Kidney epithelial cell (primary cell): ENCODE data around the gene CATSPERB. TPM values are rescaled to one million over a fixed set of nuclear protein-coding genes. Genes with fewer than 3 reads are reported as not detected.
"Not testable (repeated sequence)": the region's sequence is repeated elsewhere in the genome, so short reads cannot be mapped to it uniquely, and the experiment has no call there.

Source experiments
- DNase-seq: peaks from one replicate; pipeline ENCODE4 v3.0.0-alpha.2; 2010; ENCODE audit warnings: low read depth
- H3K27me3 ChIP-seq: 2 replicates; pipeline ENCODE4 v1.6.0; 2011; ENCODE audit warnings: low read length; ENCODE audit not compliant: control insufficient read depth, insufficient read depth
- H3K36me3 ChIP-seq: 2 replicates; pipeline ENCODE4 v1.5.1; 2011; ENCODE audit warnings: low read length; ENCODE audit not compliant: control insufficient read depth, insufficient read depth
- H3K4me3 ChIP-seq: 2 replicates; pipeline ENCODE4 v1.5.1; 2011; ENCODE audit warnings: low read depth, mild to moderate bottlenecking, control low read depth, low read length
- CTCF ChIP-seq: IDR thresholded peaks from 2 replicates; pipeline ENCODE4 v1.5.1; 2011; ENCODE audit warnings: mild to moderate bottlenecking, moderate library complexity, low read length, control low read depth, inconsistent platforms; ENCODE audit not compliant: insufficient read depth, poor library complexity, severe bottlenecking
- total RNA-seq: library from RNA; depleted of rRNA; stranded (reverse); fragments of >200 nt; gene quantifications from 2 replicates; pipeline ENCODE4 v1.2.3, GENCODE V29; 2015

CATSPERB gene
- total RNA-seq, 1 donor from 2014 or later, result 0.08 TPM

- Histone ChIP-seq H3K27me3 (no peaks in the 10 kb centered on the region), H3K4me3 (no peak overlapping the region), H3K36me3 (no peaks in the 10 kb centered on the region)
- no peak for DNase-seq
- TF ChIP-seq CTCF, result no peak
Observed at GRCh38 chr14:91570021-91570420, 161.9 kb downstream of the CATSPERB start.

DNA sequence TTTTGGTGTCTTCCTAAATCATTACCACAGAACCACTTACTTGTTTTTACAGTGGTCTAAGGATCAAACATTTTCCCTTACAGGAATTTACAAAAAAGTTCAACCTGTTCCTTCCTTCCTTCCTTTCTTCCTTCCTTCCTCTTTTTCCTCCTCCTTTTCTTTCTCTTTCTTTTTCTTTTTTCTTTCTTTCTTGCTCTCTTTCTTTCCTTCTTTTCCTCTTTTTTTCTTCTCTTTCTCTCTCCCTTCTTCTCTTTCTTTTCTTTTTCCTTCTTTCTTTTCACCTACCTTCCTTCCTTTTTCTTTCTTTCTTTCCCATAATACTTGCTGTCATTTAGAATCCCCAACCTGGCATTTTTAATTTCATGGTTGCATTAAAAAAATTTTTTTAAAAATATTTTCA lies 162.6 kb downstream of the CATSPERB start:
- no peak for TF ChIP-seq CTCF
- DNase-seq, result no peak
- Histone ChIP-seq H3K27me3 (no peaks in the 10 kb centered on the region), H3K4me3 (no peak overlapping the region), H3K36me3 (no peaks in the 10 kb centered on the region)

GRCh38 chr14:91568626-91569025 lies 163.3 kb downstream of the CATSPERB start:
- TF ChIP-seq CTCF, result no peak
- no peak for DNase-seq
- H3K27me3 ChIP-seq, result no peaks in the 10 kb centered on the region

GRCh38 chr14:91567827-91568226 lies 164.1 kb downstream of the CATSPERB start:
- DNase-seq, result not testable (repeated sequence)

More at GRCh38 chr14:91568626-91569025, 163.3 kb downstream of the CATSPERB start:
- Histone ChIP-seq H3K4me3 (no peak overlapping the region), H3K36me3 (no peaks in the 10 kb centered on the region)

GRCh38 chr14:91555531-91555930 lies 176.4 kb downstream of the CATSPERB start:
- DNase-seq, result no peak
- no peak for TF ChIP-seq CTCF
- Histone ChIP-seq H3K27me3 (no peaks in the 10 kb centered on the region), H3K36me3 (no peaks in the 10 kb centered on the region), H3K4me3 (no peak overlapping the region)

More at GRCh38 chr14:91567827-91568226, 164.1 kb downstream of the CATSPERB start:
- H3K36me3 ChIP-seq, H3K4me3 ChIP-seq, H3K27me3 ChIP-seq: not testable (repeated sequence)

GRCh38 chr14:91554535-91555332 lies 177.2 kb downstream of the CATSPERB start:
- H3K4me3 ChIP-seq, result no peak overlapping the region
- no peaks in the 10 kb centered on the region for H3K36me3 ChIP-seq
- DNase-seq, result no peak
- no peak for TF ChIP-seq CTCF
- H3K27me3 ChIP-seq, result no peaks in the 10 kb centered on the region
